Measurements from ENCODE around the gene TAF4.

Gene TAF4

DNA sequence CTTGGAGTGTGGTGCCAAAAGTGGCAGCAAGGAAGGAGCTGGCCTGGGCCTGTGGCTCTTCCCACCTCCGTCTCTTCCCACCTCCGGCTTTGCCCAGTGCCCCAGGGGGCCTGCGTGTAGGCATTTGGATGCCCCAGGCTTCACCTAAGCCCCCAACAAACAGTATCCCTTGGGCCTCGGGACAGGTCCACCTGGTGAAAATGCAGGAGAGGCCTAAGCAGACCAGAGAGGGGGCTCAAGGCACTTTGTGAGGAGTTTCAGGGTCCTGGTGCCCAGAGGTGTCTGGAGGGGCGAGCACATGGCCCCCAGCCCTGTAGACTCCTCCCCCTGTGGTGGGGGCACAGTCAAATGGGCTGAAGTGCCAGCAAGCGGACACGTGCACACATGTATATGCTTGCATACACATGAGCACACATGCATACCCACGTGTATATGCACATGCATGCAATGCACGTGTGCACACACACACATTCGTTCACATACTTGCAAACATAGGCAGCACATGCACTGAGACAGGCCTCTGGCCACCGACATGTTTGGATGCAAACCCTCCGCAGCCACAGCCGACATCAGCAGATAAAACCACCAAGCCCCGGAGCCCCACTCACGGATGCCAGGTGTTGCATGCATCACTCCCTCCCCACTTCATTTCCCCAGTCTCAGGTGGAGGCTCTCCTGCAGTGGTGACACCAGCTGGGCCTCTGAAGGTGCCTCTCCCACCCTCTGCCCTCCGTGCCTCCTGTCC lies 124.5 kb downstream of the TAF4 start:
- no peak for DNase-seq

DNA sequence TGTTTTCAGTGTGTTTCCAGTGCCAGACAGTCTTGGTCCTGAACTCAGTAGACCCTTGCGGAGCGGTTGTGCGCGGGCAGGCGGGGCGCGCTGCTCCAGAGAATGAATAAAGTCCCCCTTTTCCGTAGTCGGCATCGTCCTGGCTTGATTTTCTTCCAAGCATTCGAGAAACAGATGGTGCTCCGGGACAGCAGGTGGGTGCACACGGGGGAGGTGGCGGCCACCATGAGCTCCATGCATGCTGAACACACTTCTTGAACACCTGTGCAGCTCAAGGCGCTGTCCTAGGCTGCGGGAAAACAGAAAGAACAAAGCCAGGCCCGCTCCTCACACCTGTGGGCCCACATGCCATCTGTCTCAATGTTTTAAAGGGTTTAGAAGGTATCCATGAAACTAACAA lies 125.2 kb downstream of the TAF4 start:
- no peak for DNase-seq

DNA sequence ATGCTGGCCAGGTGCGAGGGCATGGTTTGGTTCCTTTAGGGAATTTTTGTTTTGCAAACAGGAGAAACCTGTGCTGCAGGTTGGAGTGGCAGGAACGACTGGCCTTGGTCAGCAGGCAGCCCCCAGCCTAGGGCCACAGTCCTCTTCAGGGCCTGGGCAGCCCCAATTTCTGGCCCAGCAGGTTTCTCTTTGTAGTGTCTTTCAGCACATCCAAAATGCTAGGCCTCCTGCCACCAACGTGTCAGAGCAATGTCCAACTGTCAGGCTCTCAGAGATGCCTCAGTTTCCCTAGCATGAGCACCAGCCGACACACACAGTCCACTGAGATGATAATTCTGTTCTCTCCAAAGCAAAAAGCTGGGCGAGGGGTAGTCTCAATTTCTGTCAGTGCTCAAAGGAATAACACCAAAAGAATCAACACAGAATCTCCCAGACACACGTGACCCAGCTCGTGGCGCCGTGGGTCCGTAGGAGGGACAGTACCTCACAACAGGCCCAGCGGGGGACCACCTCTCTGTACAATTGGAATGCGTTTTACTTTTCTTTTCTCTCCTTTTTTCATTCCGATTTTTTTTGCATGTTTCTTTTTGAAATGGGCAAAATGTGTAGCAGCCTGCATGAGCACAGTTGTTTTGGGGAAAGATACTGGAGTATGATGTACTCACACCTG lies 125.9 kb downstream of the TAF4 start:
- no peak for DNase-seq

GRCh38 chr20:61938839-61939690 lies 126.6 kb downstream of the TAF4 start:
- no peak for DNase-seq

GRCh38 chr20:61937963-61938838 lies 127.5 kb downstream of the TAF4 start:
- no peak for DNase-seq

GRCh38 chr20:61937146-61937962 lies 128.3 kb downstream of the TAF4 start:
- no peak for DNase-seq

GRCh38 chr20:61936701-61937131 lies 129.0 kb downstream of the TAF4 start:
- no peak for DNase-seq

GRCh38 chr20:61935926-61936700 lies 129.6 kb downstream of the TAF4 start:
- DNase-seq: no peak

DNA sequence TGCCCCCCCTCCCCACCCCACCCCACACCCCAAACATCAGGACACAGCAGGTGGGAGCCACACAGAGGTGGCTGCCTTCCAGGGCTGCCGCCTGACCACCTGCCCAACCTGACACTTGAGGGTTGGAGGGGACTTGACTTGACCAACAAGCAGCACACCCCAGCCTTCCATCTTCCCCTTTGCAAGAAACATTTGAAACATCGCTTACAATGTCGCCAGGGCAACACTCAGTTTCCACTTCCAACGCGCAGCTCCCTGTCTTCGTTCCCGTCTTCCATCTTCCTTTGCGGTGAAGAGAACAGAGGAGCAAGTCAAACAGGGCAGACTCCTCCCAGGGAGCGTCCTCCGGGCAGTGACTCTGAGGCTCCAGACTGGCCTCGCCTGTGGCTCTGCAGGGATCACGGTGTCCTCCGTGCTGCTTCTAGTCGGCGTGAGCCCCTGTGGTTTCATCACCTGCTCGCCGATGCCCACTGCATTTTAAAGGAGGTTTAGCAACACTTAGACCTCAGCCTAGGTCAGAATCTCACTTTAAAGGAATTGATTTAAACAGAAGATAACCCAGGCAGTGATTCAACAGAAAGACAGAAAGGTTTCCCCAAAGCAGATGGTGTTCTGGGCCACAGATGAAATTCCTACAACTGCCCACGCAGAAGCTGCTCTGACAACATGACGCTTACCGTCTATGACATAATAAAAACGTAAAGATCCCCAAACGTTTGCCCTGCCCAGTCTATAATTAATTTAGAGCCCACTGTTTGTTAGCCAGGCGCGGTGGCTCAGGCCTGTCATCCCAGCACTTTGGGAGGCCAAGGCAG lies 130.8 kb downstream of the TAF4 start:
- no peak for DNase-seq

- no peak for DNase-seq
Measured at GRCh38 chr20:61933951-61934715, 131.5 kb downstream of the TAF4 start.

DNA sequence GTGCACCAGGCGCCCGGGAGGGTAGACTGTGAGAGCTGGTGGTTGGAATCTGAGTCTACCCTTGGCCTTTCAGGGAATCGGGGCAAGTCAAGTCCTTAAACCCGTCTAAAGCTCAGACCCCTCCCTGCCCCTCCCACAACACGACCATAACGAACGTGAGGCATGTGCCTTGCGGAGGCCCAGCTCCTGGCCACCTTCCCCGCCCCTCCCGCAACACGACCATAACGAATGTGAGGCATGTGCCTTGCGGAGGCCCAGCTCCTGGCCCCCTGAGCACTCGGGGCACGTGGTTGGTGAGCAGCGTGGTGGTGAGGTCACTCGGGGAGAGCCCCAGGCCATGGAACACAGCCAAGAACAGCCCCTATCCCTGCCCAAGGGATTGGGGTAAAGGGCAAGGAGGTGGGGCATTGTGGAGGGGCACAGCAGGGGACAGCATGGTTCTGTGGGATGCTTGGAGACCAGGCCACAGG lies 132.2 kb downstream of the TAF4 start:
- DNase-seq: no peak

- no peak for DNase-seq
Measured at GRCh38 chr20:61932711-61933480, 132.8 kb downstream of the TAF4 start.

DNA sequence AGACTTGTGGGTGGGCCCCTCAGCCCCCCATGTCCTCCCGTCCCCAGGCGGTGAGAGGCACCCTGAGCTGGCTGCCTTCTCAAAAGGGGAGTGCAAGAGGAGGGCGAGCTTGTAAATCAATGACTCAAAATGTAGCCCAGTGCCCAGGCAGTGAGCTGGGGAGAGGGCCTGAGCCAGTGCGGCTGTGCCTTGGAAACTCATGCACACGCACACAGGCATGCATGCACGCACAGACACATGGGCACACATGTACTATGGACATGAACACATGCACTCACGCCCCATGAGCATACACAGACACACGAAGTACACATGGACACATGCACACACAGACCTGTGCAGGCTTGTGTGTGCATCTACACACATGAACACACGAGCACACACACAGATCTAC lies 133.5 kb downstream of the TAF4 start:
- DNase-seq: no peak

GRCh38 chr20:61931476-61932198 lies 134.0 kb downstream of the TAF4 start:
- DNase-seq: no peak

DNA sequence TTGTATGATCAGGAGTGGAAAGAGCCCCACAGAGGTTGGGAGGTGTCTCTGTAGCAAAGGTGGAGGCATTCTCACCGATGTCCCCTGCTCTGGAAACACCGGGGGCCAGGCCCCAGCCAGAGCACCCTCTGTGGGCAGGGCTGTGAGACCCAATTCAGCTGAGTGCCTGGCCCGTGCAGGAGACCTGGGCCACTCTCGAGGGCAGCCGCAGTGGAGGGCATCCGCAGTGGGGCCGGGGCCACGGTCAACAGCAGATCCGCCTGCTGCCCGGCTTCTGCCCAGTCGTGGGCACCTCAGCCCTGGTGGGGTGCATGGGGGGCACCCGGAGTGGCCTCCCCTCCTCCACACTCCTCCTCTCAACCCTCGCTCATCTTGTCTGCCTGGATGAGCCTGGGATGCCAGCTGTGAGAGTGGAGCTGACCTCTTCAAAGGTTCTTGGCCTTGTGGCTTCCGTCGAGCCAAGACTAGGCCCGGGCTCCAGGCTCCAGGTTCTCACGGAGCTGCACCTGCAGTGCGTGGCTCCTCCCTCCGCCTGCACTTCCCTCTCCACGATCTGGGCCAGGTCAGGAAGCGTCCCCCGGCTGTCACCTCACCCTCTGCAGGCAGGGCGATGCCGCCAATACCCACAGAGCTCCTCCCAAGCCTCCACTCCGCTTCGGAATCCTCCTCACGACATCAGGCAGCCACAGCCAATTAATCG lies 134.8 kb downstream of the TAF4 start:
- DNase-seq: no peak

DNA sequence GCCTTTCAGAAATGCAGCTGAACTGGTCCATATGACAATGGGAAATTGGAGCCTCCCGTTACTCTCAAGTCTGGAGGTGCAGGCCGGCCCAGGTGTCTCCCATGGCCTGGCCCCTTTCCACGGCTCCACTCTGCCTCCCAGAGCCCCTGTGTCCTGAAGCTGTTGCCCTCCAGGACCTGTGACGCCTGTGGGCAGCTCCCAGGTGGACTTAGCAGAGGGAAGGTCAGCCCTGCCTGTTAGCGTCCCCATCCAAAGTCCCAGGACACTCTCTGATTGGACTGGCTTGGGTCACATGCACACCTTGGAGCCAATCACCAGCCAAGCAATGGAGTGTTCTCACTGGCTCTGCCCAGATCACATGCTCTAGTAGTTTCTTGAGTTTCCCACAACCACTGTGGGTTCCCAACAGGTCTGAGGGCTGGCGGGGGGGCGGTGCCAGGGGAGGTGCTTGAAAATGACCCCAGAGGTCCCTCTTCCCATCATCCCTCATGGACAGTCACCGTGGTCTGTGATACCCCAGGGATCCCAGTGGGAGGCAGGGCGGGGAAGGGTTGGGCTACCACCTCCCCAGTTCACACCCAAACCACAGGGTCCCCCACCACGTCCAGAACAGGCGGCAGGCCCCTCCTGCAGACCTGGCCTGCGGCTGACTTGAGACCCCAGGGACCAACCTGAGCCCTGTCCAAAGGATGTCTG lies 135.6 kb downstream of the TAF4 start:
- no peak for DNase-seq
